HCT116 (cell line): ENCODE data around the gene MBTPS1. TPM values are rescaled to one million over a fixed set of nuclear protein-coding genes. Genes with fewer than 3 reads are reported as not detected.

ENCODE experiments used
- ATAC-seq: fragments of 200-7000 bp; cut with Tn5 transposase; 2 replicates; pipeline ENCODE4 v1.9.1; 2020; ENCODE audit warnings: mild to moderate bottlenecking, moderate library complexity
- BruUV-seq: library from RNA; stranded (reverse); fragments of 400-500 nt; replicated peaks from 2 replicates; lab custom pipeline; 2021; lab: Mats Ljungman, UMichigan
- CTCF ChIA-PET: fragments of 300-600 bp; sonication (Branson Sonifier 250); formaldehyde crosslinking; loops from one replicate; lab custom pipeline; 2021; ENCODE audit warnings: antibody characterized with exemption; lab: Charles Lee
- POLR2A ChIA-PET: fragments of 300-600, 350-600 bp; sonication (Branson Sonifier 250); formaldehyde crosslinking; loops from one replicate; lab custom pipeline; 2021; ENCODE audit warnings: antibody characterized with exemption; lab: Charles Lee
- RAD21 ChIA-PET, 2 experiments: fragments of 300-600 bp; sonication (Branson Sonifier 250); formaldehyde crosslinking; loops; one replicate each; lab custom pipeline; 2023; ENCODE audit warnings: low total read pairs in 2 of 2; ENCODE audit not compliant: uncharacterized antibody in 2 of 2, unreplicated experiment in 2 of 2, low non-redundant PET in 1 of 2; lab: Charles Lee
- DNase-seq: peaks from one replicate; pipeline ENCODE4 v3.0.0-alpha.2; 2010; ENCODE audit warnings: low read depth, low spot score
- H2AFZ ChIP-seq: fragments of 200-600 bp; shearing (Covaris generic), sonication (generic); 2 replicates; pipeline ENCODE4 v1.6.1; 2017; ENCODE audit warnings: low read depth, mixed run types, mixed read lengths, antibody characterized with exemption, low read length; ENCODE audit not compliant: poor library complexity, severe bottlenecking
- H3K27ac ChIP-seq: 2 replicates; pipeline ENCODE4 v1.5.1; 2012; ENCODE audit warnings: low read depth, low read length
- H3K27me3 ChIP-seq: fragments of 200-600 bp; sonication (generic); 2 replicates; pipeline ENCODE4 v1.6.1; 2016; ENCODE audit warnings: mixed run types, low read length, mixed read lengths; ENCODE audit not compliant: insufficient read depth
- H3K36me3 ChIP-seq, 2 experiments: fragments of 200-500 bp in 1 of 2; fragments of 200-600 bp in 1 of 2; sonication (Bioruptor generic) in 1 of 2; sonication (generic) in 1 of 2; 2 replicates each; pipeline versions ENCODE4 v1.5.1 to v1.6.1; 2014 to 2016; ENCODE audit warnings: low read length in 2 of 2, inconsistent platforms in 1 of 2, mixed read lengths in 1 of 2, mixed run types in 1 of 2; ENCODE audit not compliant: insufficient read depth in 2 of 2, control insufficient read depth in 1 of 2
- H3K4me1 ChIP-seq, 2 experiments: fragments of 200-600 bp in 1 of 2; sonication (generic) in 1 of 2; 2 replicates each; pipeline versions ENCODE4 v1.5.1 to v1.6.1; 2012 to 2017; ENCODE audit warnings: low read length in 2 of 2, inconsistent platforms in 1 of 2, mild to moderate bottlenecking in 1 of 2, mixed read lengths in 1 of 2, mixed run types in 1 of 2, moderate library complexity in 1 of 2; ENCODE audit not compliant: insufficient read depth in 2 of 2, control insufficient read depth in 1 of 2
- H3K4me2 ChIP-seq: fragments of 200-600 bp; sonication (generic); 2 replicates; pipeline ENCODE4 v1.6.1; 2017; ENCODE audit warnings: mixed run types, low read length, mixed read lengths
- H3K4me3 ChIP-seq, 2 experiments: fragments of 200-600 bp in 1 of 2; sonication (generic) in 1 of 2; replicated peaks in 1 of 2; 2 replicates each; pipeline ENCODE4 v1.5.1; 2011 to 2016; ENCODE audit warnings: low read length in 2 of 2, control low read depth in 1 of 2, low read depth in 1 of 2, mild to moderate bottlenecking in 1 of 2, mixed read lengths in 1 of 2, mixed run types in 1 of 2
- H3K79me2 ChIP-seq: fragments of 200-600 bp; sonication (generic); 2 replicates; pipeline ENCODE4 v1.6.1; 2017; ENCODE audit warnings: mild to moderate bottlenecking, mixed run types, low read length, moderate library complexity, mixed read lengths; ENCODE audit not compliant: insufficient read depth
- H3K9ac ChIP-seq: fragments of 200-600 bp; sonication (generic); 2 replicates; pipeline ENCODE4 v1.6.1; 2016; ENCODE audit warnings: low read length, mixed read lengths
- H3K9me2 ChIP-seq: fragments of 200-600 bp; sonication (generic), shearing (Covaris generic); 2 replicates; pipeline ENCODE4 v1.6.1; 2017; ENCODE audit warnings: mixed run types, mild to moderate bottlenecking, moderate library complexity; ENCODE audit not compliant: insufficient read depth
- H3K9me3 ChIP-seq, 2 experiments: fragments of 200-500 bp in 1 of 2; fragments of 200-600 bp in 1 of 2; sonication (Bioruptor generic) in 1 of 2; sonication (generic) in 1 of 2; 2 replicates each; pipeline ENCODE4 v1.6.1; 2014 to 2017; ENCODE audit warnings: low read length in 2 of 2, mixed read lengths in 2 of 2, inconsistent platforms in 1 of 2, low read depth in 1 of 2, mild to moderate bottlenecking in 1 of 2, mixed run types in 1 of 2, moderate library complexity in 1 of 2; ENCODE audit not compliant: control insufficient read depth in 1 of 2, insufficient read depth in 1 of 2
- H4K20me1 ChIP-seq: fragments of 200-600 bp; sonication (generic), shearing (Covaris generic); 2 replicates; pipeline ENCODE4 v1.6.1; 2017; ENCODE audit warnings: mixed run types, mild to moderate bottlenecking, moderate library complexity; ENCODE audit not compliant: insufficient read depth
- EZH2phosphoT487 ChIP-seq: fragments of 200-600 bp; IDR thresholded peaks from 2 replicates; pipeline ENCODE4 v1.6.1; 2018; ENCODE audit warnings: antibody characterized with exemption, borderline replicate concordance
- POLR2AphosphoS5 ChIP-seq: IDR thresholded peaks from 2 replicates; pipeline ENCODE4 v1.6.1; 2011; ENCODE audit warnings: mild to moderate bottlenecking, low read depth, low read length, moderate library complexity
- RAD21 ChIP-seq: IDR thresholded peaks from 2 replicates; pipeline ENCODE4 v1.6.1; 2012; ENCODE audit warnings: low read depth, mild to moderate bottlenecking
- intact Hi-C: fragments of 100-400 bp; cut with micrococcal nuclease; formaldehyde crosslinking; loops from 2 replicates; pipeline ENCODE4 v1.10.0; 2022
- total RNA-seq: library from RNA; stranded (reverse); gene quantifications from one replicate; pipeline ENCODE4 v1.2.1, GENCODE V29; 2021; ENCODE audit not compliant: unreplicated experiment
- TF ChIP-seq, protein P1 (sequence below), 3 experiments: fragments of 200-600 bp in 1 of 3; sonication (generic) in 1 of 3; IDR thresholded peaks in 2 of 3; conservative IDR thresholded peaks in 1 of 3; 2 replicates each; pipeline ENCODE4 v1.5.1; 2012 to 2017; ENCODE audit warnings: low read depth in 2 of 3, low read length in 2 of 3, antibody characterized with exemption in 1 of 3, borderline replicate concordance in 1 of 3, control low read depth in 1 of 3, mild to moderate bottlenecking in 1 of 3, mixed read lengths in 1 of 3, mixed run types in 1 of 3, moderate library complexity in 1 of 3; ENCODE audit not compliant: insufficient read depth in 1 of 3
- TF ChIP-seq, protein P2 (sequence below): IDR thresholded peaks from 2 replicates; pipeline ENCODE4 v1.6.1; 2012; ENCODE audit warnings: low read depth

Gene MBTPS1
- total RNA-seq, 1 experiment from 2014 or later, result 111 TPM

- Histone ChIP-seq H3K4me2 (no peak overlapping the region), H3K9me2 (no peaks in the 10 kb centered on the region), H4K20me1 (no peaks in the 10 kb centered on the region), H3K4me3 (no peak overlapping the region), H3K4me1 (no peaks in the 10 kb centered on the region), H2AFZ (no peak overlapping the region), H3K27me3 (no peaks in the 10 kb centered on the region), H3K36me3 (peaks cover 31 to 64% of the 10 kb centered on the region in 2 experiments), H3K9me3 (no peaks in the 10 kb centered on the region), H3K27ac (no peak overlapping the region), H3K79me2 (no peaks in the 10 kb centered on the region), H3K9ac (no peak overlapping the region)
- BruUV-seq, result no TSS peak
- intact Hi-C loops, result loop anchor here (1.0 kb wide), 4 partner anchors 57 to 400 kb away; partner anchors contain the start of gene TAF1C
- peak; percentile 97 for ATAC-seq
- DNase-seq, result peak; percentile 64
- ChIA-PET CTCF (interaction anchor here (0.7 to 3.1 kb wide), 16 partner anchors 10 to 224 kb away, joined by 3 to 33 read pairs (median 6); partner anchors contain the start of genes MBTPS1, OSGIN1 and TAF1C), RAD21 (interaction anchor here (0.9 to 1.0 kb wide), 2 partner anchors 102 to 223 kb away, joined by 3 to 4 read pairs (median 4); partner anchors contain the start of gene TAF1C (in 1 of the 2)), POLR2A (no interaction called here)
- no peak for TF ChIP-seq EZH2phosphoT487
- TF ChIP-seq POLR2AphosphoS5, result no peak
- TF ChIP-seq, protein P1, sequence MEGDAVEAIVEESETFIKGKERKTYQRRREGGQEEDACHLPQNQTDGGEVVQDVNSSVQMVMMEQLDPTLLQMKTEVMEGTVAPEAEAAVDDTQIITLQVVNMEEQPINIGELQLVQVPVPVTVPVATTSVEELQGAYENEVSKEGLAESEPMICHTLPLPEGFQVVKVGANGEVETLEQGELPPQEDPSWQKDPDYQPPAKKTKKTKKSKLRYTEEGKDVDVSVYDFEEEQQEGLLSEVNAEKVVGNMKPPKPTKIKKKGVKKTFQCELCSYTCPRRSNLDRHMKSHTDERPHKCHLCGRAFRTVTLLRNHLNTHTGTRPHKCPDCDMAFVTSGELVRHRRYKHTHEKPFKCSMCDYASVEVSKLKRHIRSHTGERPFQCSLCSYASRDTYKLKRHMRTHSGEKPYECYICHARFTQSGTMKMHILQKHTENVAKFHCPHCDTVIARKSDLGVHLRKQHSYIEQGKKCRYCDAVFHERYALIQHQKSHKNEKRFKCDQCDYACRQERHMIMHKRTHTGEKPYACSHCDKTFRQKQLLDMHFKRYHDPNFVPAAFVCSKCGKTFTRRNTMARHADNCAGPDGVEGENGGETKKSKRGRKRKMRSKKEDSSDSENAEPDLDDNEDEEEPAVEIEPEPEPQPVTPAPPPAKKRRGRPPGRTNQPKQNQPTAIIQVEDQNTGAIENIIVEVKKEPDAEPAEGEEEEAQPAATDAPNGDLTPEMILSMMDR (IDR thresholded peaks at IDR 0.05 in 2 of 3, conservative IDR thresholded peaks at IDR 0.05 in 1 of 3; ENCODE audit: borderline replicate concordance in 1 of 3, insufficient read depth in 1 of 3, low read depth in 2 of 3, low read length in 2 of 3), result peak; percentile 87 to 99 (median 98)
- peak; percentile 94 for TF ChIP-seq RAD21
- TF ChIP-seq, protein P2, sequence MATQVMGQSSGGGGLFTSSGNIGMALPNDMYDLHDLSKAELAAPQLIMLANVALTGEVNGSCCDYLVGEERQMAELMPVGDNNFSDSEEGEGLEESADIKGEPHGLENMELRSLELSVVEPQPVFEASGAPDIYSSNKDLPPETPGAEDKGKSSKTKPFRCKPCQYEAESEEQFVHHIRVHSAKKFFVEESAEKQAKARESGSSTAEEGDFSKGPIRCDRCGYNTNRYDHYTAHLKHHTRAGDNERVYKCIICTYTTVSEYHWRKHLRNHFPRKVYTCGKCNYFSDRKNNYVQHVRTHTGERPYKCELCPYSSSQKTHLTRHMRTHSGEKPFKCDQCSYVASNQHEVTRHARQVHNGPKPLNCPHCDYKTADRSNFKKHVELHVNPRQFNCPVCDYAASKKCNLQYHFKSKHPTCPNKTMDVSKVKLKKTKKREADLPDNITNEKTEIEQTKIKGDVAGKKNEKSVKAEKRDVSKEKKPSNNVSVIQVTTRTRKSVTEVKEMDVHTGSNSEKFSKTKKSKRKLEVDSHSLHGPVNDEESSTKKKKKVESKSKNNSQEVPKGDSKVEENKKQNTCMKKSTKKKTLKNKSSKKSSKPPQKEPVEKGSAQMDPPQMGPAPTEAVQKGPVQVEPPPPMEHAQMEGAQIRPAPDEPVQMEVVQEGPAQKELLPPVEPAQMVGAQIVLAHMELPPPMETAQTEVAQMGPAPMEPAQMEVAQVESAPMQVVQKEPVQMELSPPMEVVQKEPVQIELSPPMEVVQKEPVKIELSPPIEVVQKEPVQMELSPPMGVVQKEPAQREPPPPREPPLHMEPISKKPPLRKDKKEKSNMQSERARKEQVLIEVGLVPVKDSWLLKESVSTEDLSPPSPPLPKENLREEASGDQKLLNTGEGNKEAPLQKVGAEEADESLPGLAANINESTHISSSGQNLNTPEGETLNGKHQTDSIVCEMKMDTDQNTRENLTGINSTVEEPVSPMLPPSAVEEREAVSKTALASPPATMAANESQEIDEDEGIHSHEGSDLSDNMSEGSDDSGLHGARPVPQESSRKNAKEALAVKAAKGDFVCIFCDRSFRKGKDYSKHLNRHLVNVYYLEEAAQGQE, result no peak
Observed at GRCh38 chr16:84084570-84085270, 32.0 kb downstream of the MBTPS1 start.
